ENCODE results near the gene DNAJB4.

DNA sequence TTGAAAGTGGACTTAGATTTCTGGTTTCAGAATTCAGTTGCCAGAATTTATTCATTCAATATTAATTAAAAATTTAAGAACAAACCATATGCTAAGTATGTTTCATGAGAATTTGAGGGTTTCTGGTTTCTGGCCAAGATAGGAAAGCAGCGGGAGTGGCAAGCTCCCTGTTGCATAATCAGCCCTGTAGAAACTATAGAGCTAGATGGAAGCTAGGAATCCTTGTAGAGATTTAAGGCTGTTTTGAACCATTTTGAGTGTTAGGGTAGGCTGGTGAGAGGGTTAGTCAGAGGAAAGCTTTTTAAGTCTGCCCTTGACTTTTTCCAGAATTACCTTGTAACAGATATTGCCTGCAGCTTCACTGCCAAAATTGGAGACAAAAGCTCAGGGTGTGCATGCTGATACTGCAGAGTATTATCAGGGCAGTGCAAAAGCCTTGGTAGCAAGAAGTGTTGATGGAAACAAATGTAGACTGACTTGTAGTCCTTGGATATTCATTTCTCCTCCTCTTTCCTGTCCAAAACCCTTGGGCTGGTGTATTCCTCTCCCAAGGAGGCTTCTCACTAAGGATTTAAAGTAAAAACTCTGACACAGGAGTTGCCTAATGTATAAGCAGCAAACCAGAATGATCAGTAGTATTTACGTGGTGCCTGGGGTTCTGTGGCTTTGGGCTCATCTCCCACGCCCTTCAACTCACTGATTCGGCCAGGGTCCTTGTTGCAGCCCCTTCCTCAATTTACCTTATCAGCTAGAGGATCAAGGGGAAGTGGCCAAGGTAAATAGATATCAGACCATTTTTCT, 28.5 kb downstream of the DNAJB4 start:
- no peak for TF ChIP-seq EZH2 (IDR thresholded peaks at IDR 0.05)
- TF ChIP-seq POLR2AphosphoS5 (IDR thresholded peaks at IDR 0.05; ENCODE audit: borderline replicate concordance, low read depth, low read length): no peak
- TF ChIP-seq FOXP2 (optimal IDR thresholded peaks at IDR 0.05; ENCODE audit: control extremely low read depth, extremely low read length, insufficient read depth): no peak
